WTC11 (cell line): Measurements from ENCODE around the gene SNX15. TPM values are rescaled to one million over a fixed set of nuclear protein-coding genes. Genes with fewer than 3 reads are reported as not detected.

ENCODE experiments used
- ATAC-seq: fragments of 200-7000 bp; cut with Tn5 transposase; 2 replicates; pipeline ENCODE4 v1.10.0; 2021; ENCODE audit warnings: mild to moderate bottlenecking, moderate library complexity
- CTCF ChIA-PET: fragments of 300-600 bp; sonication (Branson Sonifier 250); formaldehyde crosslinking; loops from one replicate; lab custom pipeline; 2021; ENCODE audit warnings: antibody characterized with exemption; lab: Charles Lee
- POLR2A ChIA-PET: fragments of 350-600 bp; sonication (Branson Sonifier 250); formaldehyde crosslinking; loops from one replicate; lab custom pipeline; 2021; ENCODE audit warnings: antibody characterized with exemption; lab: Charles Lee
- DNase-seq: peaks from one replicate; pipeline ENCODE4 v3.0.0; 2021; ENCODE audit warnings: low spot score
- H3K27ac Mint-ChIP-seq: 2 replicates; pipeline ENCODE4 v1.8.0; 2021; ENCODE audit warnings: mixed read lengths
- H3K27me3 Mint-ChIP-seq: 2 replicates; pipeline ENCODE4 v1.8.0; 2021; ENCODE audit warnings: low read depth, mild to moderate bottlenecking, moderate library complexity, mixed read lengths
- H3K36me3 Mint-ChIP-seq: 2 replicates; pipeline ENCODE4 v1.8.0; 2021; ENCODE audit warnings: mixed read lengths
- H3K4me1 Mint-ChIP-seq: 2 replicates; pipeline ENCODE4 v1.8.0; 2022; ENCODE audit warnings: mixed read lengths
- H3K4me3 Mint-ChIP-seq: 2 replicates; pipeline ENCODE4 v1.8.0; 2021; ENCODE audit warnings: mild to moderate bottlenecking, moderate library complexity, mixed read lengths
- H3K9me3 Mint-ChIP-seq: 2 replicates; pipeline ENCODE4 v1.8.0; 2021; ENCODE audit warnings: mixed read lengths
- ATF2 ChIP-seq: sonication (generic); formaldehyde crosslinking; IDR thresholded peaks from 2 replicates; pipeline ENCODE4 v1.8.1; 2022; ENCODE audit warnings: low read depth, missing genetic modification reagents, borderline replicate concordance
- ATF6 ChIP-seq: sonication (generic); formaldehyde crosslinking; IDR thresholded peaks from 2 replicates; pipeline ENCODE4 v1.8.1; 2023; ENCODE audit warnings: mild to moderate bottlenecking, missing genetic modification reagents
- CREB1 ChIP-seq: sonication (generic); formaldehyde crosslinking; IDR thresholded peaks from 2 replicates; pipeline ENCODE4 v1.8.0; 2023; ENCODE audit warnings: mild to moderate bottlenecking, missing genetic modification reagents
- JAZF1 ChIP-seq: fragments of 250-450 bp; sonication (Bioruptor Pico); IDR thresholded peaks from 2 replicates; pipeline ENCODE4 v1.9.0; 2021; ENCODE audit warnings: moderate library complexity, mild to moderate bottlenecking, inconsistent platforms
- JUN ChIP-seq: sonication (generic); formaldehyde crosslinking; IDR thresholded peaks from 2 replicates; pipeline ENCODE4 v1.8.0; 2023; ENCODE audit warnings: mild to moderate bottlenecking, missing genetic modification reagents
- KAT7 ChIP-seq: sonication (generic); formaldehyde crosslinking; IDR thresholded peaks from 2 replicates; pipeline ENCODE4 v1.8.1; 2023; ENCODE audit warnings: missing genetic modification reagents, mild to moderate bottlenecking, borderline replicate concordance
- MAX ChIP-seq: sonication (generic); formaldehyde crosslinking; IDR thresholded peaks from 2 replicates; pipeline ENCODE4 v1.8.0; 2022; ENCODE audit warnings: mild to moderate bottlenecking, missing genetic modification reagents
- NFATC4 ChIP-seq: fragments of 250-450 bp; sonication (Bioruptor Pico); IDR thresholded peaks from 2 replicates; pipeline ENCODE4 v1.9.0; 2021; ENCODE audit warnings: mild to moderate bottlenecking
- NR2C2 ChIP-seq: sonication (generic); formaldehyde crosslinking; IDR thresholded peaks from 2 replicates; pipeline ENCODE4 v1.8.0; 2022; ENCODE audit warnings: mild to moderate bottlenecking, missing genetic modification reagents
- OVOL2 ChIP-seq: fragments of 250-450 bp; sonication (Bioruptor Pico); IDR thresholded peaks from 2 replicates; pipeline ENCODE4 v1.9.0; 2021; ENCODE audit warnings: mild to moderate bottlenecking, borderline replicate concordance
- PREB ChIP-seq: sonication (generic); formaldehyde crosslinking; IDR thresholded peaks from 2 replicates; pipeline ENCODE4 v1.8.1; 2022; ENCODE audit warnings: mild to moderate bottlenecking, missing genetic modification reagents, moderate library complexity, borderline replicate concordance
- SP1 ChIP-seq: sonication (generic); formaldehyde crosslinking; conservative IDR thresholded peaks from 2 replicates; pipeline ENCODE4 v1.8.1; 2022; ENCODE audit warnings: missing genetic modification reagents
- TP53 ChIP-seq: sonication (generic); formaldehyde crosslinking; IDR thresholded peaks from 2 replicates; pipeline ENCODE4 v1.8.1; 2023; ENCODE audit warnings: mild to moderate bottlenecking, missing genetic modification reagents
- ZMAT4 ChIP-seq: fragments of 250-450 bp; sonication (Bioruptor Pico); IDR thresholded peaks from 2 replicates; pipeline ENCODE4 v1.9.0; 2021; ENCODE audit warnings: mild to moderate bottlenecking
- ZNF219 ChIP-seq: sonication (generic); formaldehyde crosslinking; IDR thresholded peaks from 2 replicates; pipeline ENCODE4 v1.8.0; 2023; ENCODE audit warnings: missing genetic modification reagents, mild to moderate bottlenecking, borderline replicate concordance
- ZNF317 ChIP-seq: sonication (generic); formaldehyde crosslinking; IDR thresholded peaks from 2 replicates; pipeline ENCODE4 v1.8.1; 2023; ENCODE audit warnings: low read depth, mild to moderate bottlenecking, moderate library complexity, missing genetic modification reagents, borderline replicate concordance
- ZNF416 ChIP-seq: fragments of 250-450 bp; sonication (Bioruptor Pico); IDR thresholded peaks from 2 replicates; pipeline ENCODE4 v1.9.0; 2021; ENCODE audit warnings: mild to moderate bottlenecking, inconsistent platforms
- total RNA-seq: library from RNA; stranded (reverse); gene quantifications from 3 replicates; pipeline ENCODE4 v1.2.3, GENCODE V29; 2021
- TF ChIP-seq, protein P1 (sequence below): sonication (generic); formaldehyde crosslinking; IDR thresholded peaks from 2 replicates; pipeline ENCODE4 v1.8.0; 2023; ENCODE audit warnings: missing genetic modification reagents
- TF ChIP-seq, protein P2 (sequence below): sonication (generic); formaldehyde crosslinking; IDR thresholded peaks from 2 replicates; pipeline ENCODE4 v1.8.0; 2022; ENCODE audit warnings: missing genetic modification reagents

Gene SNX15
- total RNA-seq, 1 experiment from 2014 or later: 17.6 TPM

GRCh38 chr11:65065851-65066250 is 38.6 kb downstream of the SNX15 start:
- TF ChIP-seq ZNF416 (CRISPR knock-in tag) (no peak), PREB (CRISPR knock-in tag) (no peak), ZNF317 (CRISPR knock-in tag) (no peak), CREB1 (CRISPR knock-in tag) (no peak), ZNF219 (CRISPR knock-in tag) (no peak), ZMAT4 (no peak), ATF6 (CRISPR knock-in tag) (no peak), JAZF1 (CRISPR knock-in tag) (no peak), NFATC4 (no peak), ATF2 (CRISPR knock-in tag) (no peak), JUN (CRISPR knock-in tag) (no peak), TP53 (CRISPR knock-in tag) (no peak)
- TF ChIP-seq, protein P1, sequence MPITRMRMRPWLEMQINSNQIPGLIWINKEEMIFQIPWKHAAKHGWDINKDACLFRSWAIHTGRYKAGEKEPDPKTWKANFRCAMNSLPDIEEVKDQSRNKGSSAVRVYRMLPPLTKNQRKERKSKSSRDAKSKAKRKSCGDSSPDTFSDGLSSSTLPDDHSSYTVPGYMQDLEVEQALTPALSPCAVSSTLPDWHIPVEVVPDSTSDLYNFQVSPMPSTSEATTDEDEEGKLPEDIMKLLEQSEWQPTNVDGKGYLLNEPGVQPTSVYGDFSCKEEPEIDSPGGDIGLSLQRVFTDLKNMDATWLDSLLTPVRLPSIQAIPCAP (CRISPR knock-in tag): no peak
- TF ChIP-seq, protein P2, sequence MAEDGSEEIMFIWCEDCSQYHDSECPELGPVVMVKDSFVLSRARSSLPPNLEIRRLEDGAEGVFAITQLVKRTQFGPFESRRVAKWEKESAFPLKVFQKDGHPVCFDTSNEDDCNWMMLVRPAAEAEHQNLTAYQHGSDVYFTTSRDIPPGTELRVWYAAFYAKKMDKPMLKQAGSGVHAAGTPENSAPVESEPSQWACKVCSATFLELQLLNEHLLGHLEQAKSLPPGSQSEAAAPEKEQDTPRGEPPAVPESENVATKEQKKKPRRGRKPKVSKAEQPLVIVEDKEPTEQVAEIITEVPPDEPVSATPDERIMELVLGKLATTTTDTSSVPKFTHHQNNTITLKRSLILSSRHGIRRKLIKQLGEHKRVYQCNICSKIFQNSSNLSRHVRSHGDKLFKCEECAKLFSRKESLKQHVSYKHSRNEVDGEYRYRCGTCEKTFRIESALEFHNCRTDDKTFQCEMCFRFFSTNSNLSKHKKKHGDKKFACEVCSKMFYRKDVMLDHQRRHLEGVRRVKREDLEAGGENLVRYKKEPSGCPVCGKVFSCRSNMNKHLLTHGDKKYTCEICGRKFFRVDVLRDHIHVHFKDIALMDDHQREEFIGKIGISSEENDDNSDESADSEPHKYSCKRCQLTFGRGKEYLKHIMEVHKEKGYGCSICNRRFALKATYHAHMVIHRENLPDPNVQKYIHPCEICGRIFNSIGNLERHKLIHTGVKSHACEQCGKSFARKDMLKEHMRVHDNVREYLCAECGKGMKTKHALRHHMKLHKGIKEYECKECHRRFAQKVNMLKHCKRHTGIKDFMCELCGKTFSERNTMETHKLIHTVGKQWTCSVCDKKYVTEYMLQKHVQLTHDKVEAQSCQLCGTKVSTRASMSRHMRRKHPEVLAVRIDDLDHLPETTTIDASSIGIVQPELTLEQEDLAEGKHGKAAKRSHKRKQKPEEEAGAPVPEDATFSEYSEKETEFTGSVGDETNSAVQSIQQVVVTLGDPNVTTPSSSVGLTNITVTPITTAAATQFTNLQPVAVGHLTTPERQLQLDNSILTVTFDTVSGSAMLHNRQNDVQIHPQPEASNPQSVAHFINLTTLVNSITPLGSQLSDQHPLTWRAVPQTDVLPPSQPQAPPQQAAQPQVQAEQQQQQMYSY (CRISPR knock-in tag): no peak
- Mint-ChIP-seq H3K36me3 (no peaks in the 10 kb centered on the region), H3K9me3 (no peaks in the 10 kb centered on the region), H3K4me1 (peaks cover 25% of the 10 kb centered on the region), H3K27me3 (no peaks in the 10 kb centered on the region; the same call in 1 of the 2 replicates), H3K4me3 (no peak overlapping the region), H3K27ac (no peak overlapping the region)
- DNase-seq (no peak), ATAC-seq (no peak)
- CTCF ChIA-PET: interaction anchor here (0.6 to 2.2 kb wide), 11 partner anchors 10 to 219 kb away, joined by 3 to 10 read pairs (median 4); partner anchors contain the start of genes ARL2, FAU, MRPL49 and SAC3D1
- POLR2A ChIA-PET: interaction anchor here (0.8 to 1.4 kb wide), 4 partner anchors 10 to 116 kb away, joined by 3 to 4 read pairs (median 3); partner anchors contain the start of genes CAPN1, SAC3D1 and VPS51

DNA sequence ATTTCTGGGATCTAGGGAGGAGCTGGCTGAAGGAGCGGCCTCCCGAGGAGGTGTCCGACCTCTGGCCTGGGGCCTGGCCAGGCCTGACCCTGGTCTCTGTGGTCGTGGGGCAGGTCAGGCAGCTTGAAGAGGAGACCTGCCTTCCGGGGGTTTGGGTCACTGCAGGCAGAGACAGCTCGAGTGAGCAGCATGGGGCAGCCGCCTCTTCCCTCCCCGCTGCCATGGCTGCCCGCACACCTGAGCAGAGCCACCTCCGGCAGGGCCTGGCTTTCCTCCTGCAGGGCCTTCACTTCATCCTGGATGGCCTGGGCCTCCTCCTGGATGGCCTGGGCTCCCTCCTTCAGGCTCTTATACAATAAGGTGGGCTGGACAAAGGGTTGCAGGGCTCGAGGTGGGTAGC is 39.1 kb downstream of the SNX15 start:
- Mint-ChIP-seq H3K27me3 (no peaks in the 10 kb centered on the region; the same call in 1 of the 2 replicates), H3K9me3 (no peaks in the 10 kb centered on the region), H3K4me3 (peak overlapping the region; percentile 49), H3K4me1 (peaks cover 23% of the 10 kb centered on the region), H3K36me3 (no peaks in the 10 kb centered on the region), H3K27ac (no peak overlapping the region; the same call in 1 of the 2 replicates)
- ATAC-seq (peak; percentile 4; the same call in 1 of the 2 replicates), DNase-seq (no peak)
- ChIA-PET POLR2A (interaction anchor here (0.8 to 1.4 kb wide), 4 partner anchors 9 to 116 kb away, joined by 3 to 4 read pairs (median 3); partner anchors contain the start of genes CAPN1, SAC3D1 and VPS51), CTCF (interaction anchor here (0.5 to 2.2 kb wide), 12 partner anchors 9 to 219 kb away, joined by 3 to 10 read pairs (median 4); partner anchors contain the start of genes ARL2, FAU, MRPL49 and SAC3D1)
- TF ChIP-seq SP1 (CRISPR knock-in tag): 0 out of 2 replicates have a peak, but pooled peaks have one; percentile 20
- no peak for TF ChIP-seq NR2C2 (CRISPR knock-in tag)
- no peak for TF ChIP-seq ZNF416 (CRISPR knock-in tag)
- TF ChIP-seq MAX: no peak
- TF ChIP-seq OVOL2 (CRISPR knock-in tag): no peak
- no peak for TF ChIP-seq KAT7
